Putamen (tissue), 1 donor: ENCODE data around the gene PIN1.
A peak's percentile ranks its signal among the peaks of the same experiment; 100 is the strongest.
"Not testable (repeated sequence)": the region's sequence is repeated elsewhere in the genome, so short reads cannot be mapped to it uniquely, and the experiment has no call there.

Source experiments
- DNase-seq: peaks from one replicate; pipeline ENCODE4 v3.0.0-alpha.2; 2016; ENCODE audit warnings: low spot score

The PIN1 gene

GRCh38 chr19:9834726-9835506 is at the start of gene PIN1:
TSS of gene PIN1 (plus strand) at chr19:9835318. CDS start at chr19:9835345, 27 bp downstream.
- peak; percentile 98 for DNase-seq

GRCh38 chr19:9785367-9786331 is 49.5 kb upstream of the PIN1 start:
- DNase-seq = peak; percentile 92

GRCh38 chr19:9786342-9786741 is 48.8 kb upstream of the PIN1 start:
- DNase-seq = no peak

DNA sequence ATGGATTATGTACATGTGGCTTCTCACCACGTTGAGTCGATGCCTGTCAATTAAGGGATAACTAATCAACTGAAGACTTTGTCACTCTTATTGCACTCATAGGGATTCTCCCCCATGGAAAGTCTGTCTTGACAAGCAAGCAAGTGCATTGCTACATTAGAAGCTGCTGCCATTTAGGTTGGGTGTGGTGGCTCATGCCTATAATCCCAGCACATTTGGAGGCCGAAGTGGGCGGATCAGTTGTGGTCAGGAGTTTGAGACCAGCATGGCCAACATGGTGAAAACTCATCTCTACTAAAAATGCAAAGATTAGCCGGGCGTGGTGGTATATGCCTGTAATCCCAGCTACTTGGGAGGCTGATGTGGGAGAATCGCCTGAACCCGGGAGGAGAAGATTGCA is 48.3 kb upstream of the PIN1 start:
- no peak for DNase-seq

DNA sequence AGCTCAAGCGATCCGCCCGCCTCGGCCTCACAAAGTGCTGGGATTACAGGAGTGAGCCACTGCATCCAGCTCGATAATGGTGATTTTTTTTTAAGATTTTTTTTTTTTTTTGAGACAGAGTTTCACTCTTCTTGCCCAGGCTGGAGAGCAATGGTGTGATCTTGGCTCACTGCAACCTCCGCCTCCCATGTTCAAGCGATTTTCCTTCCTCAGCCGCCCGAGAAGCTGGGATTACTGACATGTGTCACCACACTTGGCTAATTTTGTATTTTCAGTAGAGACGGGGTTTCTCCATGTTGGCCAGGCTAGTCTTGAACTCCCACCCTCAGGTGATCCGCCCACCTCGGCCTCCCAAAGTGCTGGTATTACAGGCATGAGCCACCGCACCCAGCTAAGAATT is 46.5 kb upstream of the PIN1 start:
- not testable (repeated sequence) for DNase-seq

DNA sequence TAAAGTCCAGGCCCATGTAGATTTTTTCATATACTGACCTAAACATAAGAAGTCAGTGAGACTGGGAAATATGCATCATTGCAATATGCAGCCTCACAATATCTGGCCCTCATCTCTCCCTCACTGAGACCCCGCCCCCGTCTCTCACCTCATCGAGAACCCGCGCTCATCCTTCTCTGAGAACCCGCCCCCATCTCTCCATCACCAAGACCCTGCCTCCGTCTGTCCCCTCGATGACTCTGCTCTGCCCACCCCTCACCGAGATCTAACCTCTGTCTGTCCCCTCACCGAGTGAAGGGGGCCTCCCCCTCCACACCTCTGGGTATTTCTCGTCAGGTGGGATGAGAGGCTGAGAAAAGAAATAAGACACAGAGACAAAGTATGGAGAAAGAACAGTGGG is 46.1 kb upstream of the PIN1 start:
- no peak for DNase-seq

- not testable (repeated sequence) for DNase-seq
Measured at GRCh38 chr19:9789579-9789978, 45.5 kb upstream of the PIN1 start.

GRCh38 chr19:9791073-9791367 is 44.1 kb upstream of the PIN1 start:
- not testable (repeated sequence) for DNase-seq

DNA sequence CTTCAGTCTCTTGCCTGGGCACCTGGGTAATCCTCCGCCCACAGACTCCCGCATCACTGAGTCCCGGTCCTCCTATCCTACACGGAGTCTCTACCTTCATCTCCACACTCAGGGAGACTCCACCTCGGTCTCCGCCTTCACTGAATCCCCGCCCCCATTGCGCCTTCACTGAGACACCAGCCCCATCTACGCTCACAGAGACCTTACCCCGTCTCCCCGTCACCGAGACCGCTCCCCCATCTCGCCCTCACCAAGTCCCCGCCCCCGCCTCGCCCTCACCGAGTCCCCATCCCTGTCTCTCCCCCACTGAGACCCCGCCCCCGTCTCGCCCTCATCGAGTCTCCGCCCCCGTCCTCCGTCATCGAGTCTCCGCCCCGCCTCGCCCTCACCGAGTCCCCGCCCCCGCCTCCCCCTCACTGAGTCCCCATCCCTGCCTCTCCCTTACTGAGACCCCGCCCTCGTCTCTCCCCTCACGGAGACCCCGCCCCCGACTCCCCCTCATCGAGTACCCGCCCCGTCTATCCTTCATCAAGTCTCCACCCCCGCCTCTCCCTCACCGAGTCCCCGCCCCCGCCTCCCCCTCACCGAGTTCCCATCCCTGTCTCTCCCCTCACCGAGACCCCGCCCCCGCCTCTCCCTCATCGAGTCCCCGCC is 43.4 kb upstream of the PIN1 start:
- DNase-seq = peak; percentile 95

GRCh38 chr19:9792206-9793070 is 42.7 kb upstream of the PIN1 start:
- peak; percentile 89 for DNase-seq

DNA sequence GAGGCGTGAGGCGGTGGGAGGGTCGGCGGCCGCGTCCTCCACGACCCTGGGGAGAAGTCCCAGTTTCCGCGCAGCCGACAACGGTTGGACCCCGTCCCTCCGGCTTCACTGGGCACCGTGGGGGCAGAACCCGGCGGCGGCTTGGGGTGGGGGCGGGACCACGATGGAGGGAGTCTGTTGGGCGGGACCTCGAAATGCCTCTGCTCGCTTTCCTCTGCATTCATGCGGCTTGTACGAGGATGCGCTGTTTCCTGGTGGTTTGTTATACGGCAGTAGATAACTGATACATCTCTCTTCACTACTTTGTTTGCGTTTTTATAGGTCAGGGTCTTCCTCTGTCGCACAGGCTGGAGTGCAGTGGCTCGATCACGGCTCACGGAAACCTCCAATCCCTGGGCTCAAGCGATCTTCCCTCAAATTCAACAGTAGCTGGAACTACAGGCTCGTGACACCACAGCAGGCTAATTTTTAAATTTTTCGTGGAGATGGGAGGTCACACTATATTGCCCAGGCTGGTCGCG is 42.0 kb upstream of the PIN1 start:
- no peak for DNase-seq

- peak; percentile 86 for DNase-seq
Measured at GRCh38 chr19:9796113-9796773, 38.9 kb upstream of the PIN1 start.

DNA sequence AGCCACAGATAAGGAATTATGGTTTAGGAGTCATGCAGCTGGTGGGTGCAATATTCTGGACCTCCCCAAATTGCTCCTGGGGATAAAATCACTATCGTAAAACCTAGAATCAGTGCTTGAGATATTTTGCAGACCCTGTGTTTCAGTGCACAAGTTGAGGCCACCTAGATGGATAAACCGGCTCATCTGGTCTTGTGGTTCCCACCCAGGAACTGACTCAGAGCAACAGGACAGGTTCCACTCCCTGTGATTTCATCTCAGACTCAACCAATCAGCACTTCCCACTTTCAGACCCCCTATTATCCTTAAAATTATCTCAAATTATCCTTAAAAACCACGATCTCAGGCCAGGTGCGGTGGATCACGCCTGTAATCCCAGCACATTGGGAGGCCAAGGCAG is 37.2 kb upstream of the PIN1 start:
- no peak for DNase-seq

GRCh38 chr19:9799162-9799561 is 36.0 kb upstream of the PIN1 start:
- no peak for DNase-seq

- DNase-seq = no peak
Measured at GRCh38 chr19:9801976-9802375, 33.1 kb upstream of the PIN1 start.

GRCh38 chr19:9806803-9807202 is 28.3 kb upstream of the PIN1 start:
- no peak for DNase-seq

DNA sequence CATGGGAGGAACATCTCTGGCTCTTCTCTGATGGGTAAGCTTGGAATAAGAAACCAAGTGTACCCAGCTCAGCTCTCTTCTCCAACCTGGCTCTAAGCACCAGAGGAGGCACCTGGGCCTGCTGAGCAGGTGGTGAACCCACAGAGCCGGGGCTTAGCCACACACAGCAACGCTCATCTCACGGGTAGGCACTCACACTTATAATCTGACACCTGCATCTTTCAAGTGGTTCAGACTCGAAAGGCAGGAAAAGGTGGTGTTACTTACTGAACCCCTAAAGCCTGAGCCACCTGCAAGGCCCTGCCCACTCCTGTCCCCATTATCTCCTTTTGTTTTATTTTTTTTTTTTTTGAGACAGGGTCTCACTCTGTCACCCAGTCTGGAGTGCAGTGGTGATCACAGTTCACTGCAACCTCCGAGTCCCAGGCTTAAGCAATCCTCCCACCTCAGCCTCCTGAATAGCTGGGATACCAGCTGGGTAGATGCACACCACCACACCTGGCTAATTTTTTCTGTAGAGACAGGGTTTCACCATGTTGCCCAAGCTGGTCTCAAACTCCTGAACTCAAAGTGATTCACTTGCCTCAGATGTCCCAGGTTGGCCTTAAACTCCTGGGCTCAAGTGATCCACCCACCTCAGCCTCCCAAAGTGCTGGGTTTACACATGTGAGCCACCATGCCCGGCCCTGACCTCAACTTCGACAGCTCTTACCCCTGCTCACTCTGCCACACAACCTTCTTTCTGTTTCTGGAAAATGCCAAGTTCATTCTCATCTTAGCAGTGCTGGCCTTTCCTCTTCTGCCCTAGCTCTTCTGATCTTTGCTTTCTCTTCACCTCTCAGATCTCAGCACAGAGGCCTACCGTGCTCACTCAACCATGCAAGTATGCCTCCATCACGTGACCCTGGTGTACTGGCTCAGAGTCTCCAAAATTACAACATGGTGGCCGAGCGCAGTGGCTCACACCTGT is 26.0 kb upstream of the PIN1 start:
- DNase-seq = no peak

- DNase-seq = no peak
Measured at GRCh38 chr19:9811139-9811538, 24.0 kb upstream of the PIN1 start.

- DNase-seq = no peak
Measured at GRCh38 chr19:9818175-9818733, 16.9 kb upstream of the PIN1 start.
